CD4-positive, CD25-positive, alpha-beta regulatory T cell (primary cell): Measurements from ENCODE around the gene SYNE1. TPM values are rescaled to one million over a fixed set of nuclear protein-coding genes. Genes with fewer than 3 reads are reported as not detected.

ENCODE experiments used
- ATAC-seq, 2 donors: fragments of 150-1000 bp; cut with Tn5 transposase; one replicate each; pipeline ENCODE4 v1.10.0; 2021; ENCODE audit warnings: low read depth in 2 of 2, moderate number of reproducible peaks in 2 of 2, moderate library complexity in 1 of 2
- DNase-seq, 3 donors: peaks; one replicate each; pipeline versions ENCODE4 v3.0.0 to v3.0.0-alpha.2; 2012 to 2022; ENCODE audit warnings: mixed read lengths in 1 of 3
- H3K27ac ChIP-seq: one replicate; pipeline ENCODE4 v1.7.0; 2013; ENCODE audit warnings: mild to moderate bottlenecking, low read length; ENCODE audit not compliant: insufficient read depth, poor library complexity, severe bottlenecking
- H3K27me3 ChIP-seq: one replicate; pipeline ENCODE4 v1.7.0; 2013; ENCODE audit warnings: low read length; ENCODE audit not compliant: control insufficient read depth, insufficient read depth
- H3K36me3 ChIP-seq: one replicate; pipeline ENCODE4 v1.7.0; 2013; ENCODE audit warnings: mild to moderate bottlenecking, low read length, moderate library complexity; ENCODE audit not compliant: control insufficient read depth, insufficient read depth
- H3K4me1 ChIP-seq: 2 replicates; pipeline ENCODE4 v1.7.0; 2013; ENCODE audit warnings: mild to moderate bottlenecking, low read length; ENCODE audit not compliant: insufficient read depth, control insufficient read depth, poor library complexity, severe bottlenecking
- H3K4me3 ChIP-seq: one replicate; pipeline ENCODE4 v1.7.0; 2013; ENCODE audit warnings: low read depth, mild to moderate bottlenecking, low read length, moderate library complexity
- H3K9me3 ChIP-seq, 2 experiments: 1 replicate in 1 of 2; 2 replicates in 1 of 2; pipeline ENCODE4 v1.7.0; 2013; ENCODE audit warnings: low read length in 2 of 2, mild to moderate bottlenecking in 1 of 2, moderate library complexity in 1 of 2; ENCODE audit not compliant: control insufficient read depth in 2 of 2
- H3K27ac Mint-ChIP-seq, 3 donors: one replicate each; pipeline ENCODE4 v1.8.0; 2020 to 2022; ENCODE audit warnings: mild to moderate bottlenecking in 3 of 3, mixed read lengths in 3 of 3, moderate library complexity in 2 of 3
- H3K27me3 Mint-ChIP-seq: one replicate; pipeline ENCODE4 v1.8.0; 2022; ENCODE audit warnings: mild to moderate bottlenecking, mixed read lengths
- H3K36me3 Mint-ChIP-seq: one replicate; pipeline ENCODE4 v1.8.0; 2020; ENCODE audit warnings: mixed read lengths
- H3K4me1 Mint-ChIP-seq, 4 donors: one replicate each; pipeline ENCODE4 v1.8.0; 2020 to 2022; ENCODE audit warnings: mixed read lengths in 4 of 4, mild to moderate bottlenecking in 1 of 4
- H3K4me3 Mint-ChIP-seq, 4 donors: one replicate each; pipeline ENCODE4 v1.8.0; 2020 to 2022; ENCODE audit warnings: mild to moderate bottlenecking in 4 of 4, mixed read lengths in 4 of 4, moderate library complexity in 3 of 4
- H3K9me3 Mint-ChIP-seq, 7 donors: one replicate each; pipeline ENCODE4 v1.8.0; 2020 to 2022; ENCODE audit warnings: mixed read lengths in 7 of 7, mild to moderate bottlenecking in 3 of 7, moderate library complexity in 2 of 7
- polyA plus RNA-seq, 4 donors: library from polyadenylated mRNA; unstranded; fragments of 300-500 nt; fragmentation: Illumina TruSeq; gene quantifications; one replicate each; pipeline ENCODE4 v1.2.3, GENCODE V29; 2021
- total RNA-seq: library from RNA; stranded (reverse); gene quantifications from one replicate; pipeline ENCODE4 v1.2.3, GENCODE V29; 2022

SYNE1 gene
- total and polyA plus RNA-seq, 5 donors from 2014 or later, result 48.1 to 166 (median 57.3) TPM

DNA sequence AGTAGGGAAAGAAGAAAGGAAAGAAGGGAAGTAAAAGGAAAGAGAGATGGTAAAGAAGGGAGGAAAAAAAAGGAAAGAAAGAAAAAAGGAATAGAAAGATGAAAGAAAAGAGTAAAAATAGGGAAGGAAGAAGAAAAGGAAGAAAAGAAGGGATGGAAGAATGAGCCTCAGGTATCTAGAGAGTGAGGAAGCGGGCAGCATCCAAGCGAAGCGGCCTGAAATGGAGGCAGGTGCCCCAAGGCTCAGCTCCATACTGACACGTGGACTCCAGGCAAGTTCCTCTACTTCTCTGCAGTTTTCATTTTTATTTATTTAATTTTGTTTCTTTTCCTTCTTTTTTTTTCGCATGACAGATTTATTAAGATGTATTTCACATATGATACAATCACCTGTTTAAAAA is 456.6 kb downstream of the SYNE1 start:
- ATAC-seq (no peak), DNase-seq (no peak)
- Histone ChIP-seq H3K4me1 (peaks cover 48% of the 10 kb centered on the region), H3K27me3 (no peaks in the 10 kb centered on the region), H3K9me3 (no peaks in the 10 kb centered on the region), H3K36me3 (peaks cover 38% of the 10 kb centered on the region), H3K4me3 (no peak overlapping the region), H3K27ac (no peak overlapping the region)
- H3K27ac Mint-ChIP-seq, result peak overlapping the region; percentile 69 to 98 (median 96)
- H3K4me3 Mint-ChIP-seq, result peak overlapping the region; percentile 4 to 94 (median 84)
- H3K9me3 Mint-ChIP-seq, result peaks cover 0 to 2% (median 0%) of the 10 kb centered on the region in 7 donors
- H3K36me3 Mint-ChIP-seq, result peaks cover 25% of the 10 kb centered on the region
- H3K27me3 Mint-ChIP-seq, result no peaks in the 10 kb centered on the region
- peaks cover 26 to 64% (median 34%) of the 10 kb centered on the region in 4 donors for H3K4me1 Mint-ChIP-seq

DNA sequence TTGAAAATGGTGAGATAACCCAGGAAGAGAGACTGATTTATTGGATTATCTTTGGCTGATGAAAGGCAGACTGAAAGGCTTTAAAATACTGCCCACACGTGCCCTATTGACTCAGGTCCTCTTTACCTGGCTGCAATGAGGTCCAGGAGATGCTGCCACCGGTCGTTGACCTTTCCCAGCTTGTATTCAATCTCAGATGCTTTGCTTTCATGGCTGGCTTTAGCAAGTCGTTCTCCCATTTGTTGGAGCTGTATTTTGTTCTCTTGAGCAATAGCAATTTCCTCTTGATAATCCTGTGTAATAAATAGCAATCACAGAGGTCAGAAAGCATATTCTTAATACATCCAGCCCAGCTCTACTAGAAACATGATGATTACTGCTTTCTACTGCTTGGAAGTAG is 460.9 kb downstream of the SYNE1 start:
- H3K27ac Mint-ChIP-seq, result peak overlapping the region in 1 of 3 donors; percentile 61
- peaks cover 21 to 67% (median 49%) of the 10 kb centered on the region in 4 donors for H3K4me1 Mint-ChIP-seq
- H3K9me3 Mint-ChIP-seq, result no peaks in the 10 kb centered on the region
- peaks cover 40% of the 10 kb centered on the region for H3K4me1 ChIP-seq
- no peak overlapping the region for H3K4me3 ChIP-seq
- H3K9me3 ChIP-seq, result no peaks in the 10 kb centered on the region
- H3K27me3 Mint-ChIP-seq, result no peaks in the 10 kb centered on the region
- no peak for DNase-seq
- ATAC-seq, result no peak
- peaks cover 41% of the 10 kb centered on the region for H3K36me3 Mint-ChIP-seq
- peaks cover 71% of the 10 kb centered on the region for H3K36me3 ChIP-seq
- H3K4me3 Mint-ChIP-seq, result peak overlapping the region in 1 of 4 donors; percentile 58
- no peak overlapping the region for H3K27ac ChIP-seq
- no peaks in the 10 kb centered on the region for H3K27me3 ChIP-seq

DNA sequence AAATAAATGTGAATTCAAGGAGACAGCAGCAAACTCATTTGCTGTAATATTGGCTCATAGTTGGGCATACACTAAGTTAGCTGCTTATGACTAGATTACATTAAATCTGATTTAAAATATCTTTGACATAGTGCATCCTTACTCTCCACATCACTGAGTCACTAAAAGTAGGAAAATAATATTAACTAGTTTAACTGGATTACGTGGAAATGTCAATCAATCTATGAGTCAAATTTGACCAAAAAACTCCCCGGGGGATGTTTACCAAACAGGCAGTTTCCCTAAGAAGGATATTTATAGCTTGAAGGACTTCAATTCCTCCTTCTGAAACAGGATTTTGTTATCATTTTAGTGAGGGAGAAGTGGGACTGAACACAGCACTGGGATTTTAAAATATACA is 463.2 kb downstream of the SYNE1 start:
- H3K27ac ChIP-seq, result peak overlapping the region; percentile 91
- H3K9me3 ChIP-seq, result no peaks in the 10 kb centered on the region
- H3K4me1 Mint-ChIP-seq, result peaks cover 19 to 66% (median 51%) of the 10 kb centered on the region in 4 donors
- ATAC-seq, result no peak
- peaks cover 0 to 3% (median 0%) of the 10 kb centered on the region in 7 donors for H3K9me3 Mint-ChIP-seq
- H3K4me1 ChIP-seq, result peaks cover 45% of the 10 kb centered on the region
- peak overlapping the region in 2 of 4 donors; percentile 6 to 35 for H3K4me3 Mint-ChIP-seq
- H3K4me3 ChIP-seq, result peak overlapping the region; percentile 77
- H3K36me3 Mint-ChIP-seq, result peaks cover 44% of the 10 kb centered on the region
- peak overlapping the region; percentile 73 to 96 (median 78) for H3K27ac Mint-ChIP-seq
- peaks cover 73% of the 10 kb centered on the region for H3K36me3 ChIP-seq
- no peaks in the 10 kb centered on the region for H3K27me3 Mint-ChIP-seq
- no peaks in the 10 kb centered on the region for H3K27me3 ChIP-seq
- no peak for DNase-seq

DNA sequence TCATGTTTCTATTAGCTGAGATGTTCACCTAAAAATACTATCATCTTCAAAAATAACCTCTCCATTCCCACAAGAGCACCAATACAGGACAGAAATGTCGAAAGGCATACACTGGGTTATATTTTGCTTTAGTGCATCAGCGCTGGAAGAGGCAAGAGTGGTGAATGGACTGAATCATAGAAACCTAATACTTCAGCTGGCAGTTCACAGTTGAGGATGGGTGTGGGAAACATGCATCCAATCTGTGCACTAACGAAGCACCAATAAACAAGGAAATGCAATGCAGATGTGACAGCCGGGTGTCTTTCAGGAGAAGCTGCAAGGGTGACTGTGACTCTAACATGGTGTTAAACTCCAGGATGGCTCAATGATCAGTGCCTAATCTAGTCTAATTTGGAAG is 463.8 kb downstream of the SYNE1 start:
- DNase-seq (no peak), ATAC-seq (no peak)
- H3K4me3 ChIP-seq, result peak overlapping the region; percentile 77
- H3K27ac ChIP-seq, result peak overlapping the region; percentile 91
- peaks cover 45% of the 10 kb centered on the region for H3K4me1 ChIP-seq
- peaks cover 70% of the 10 kb centered on the region for H3K36me3 ChIP-seq
- H3K27me3 Mint-ChIP-seq, result no peaks in the 10 kb centered on the region
- peak overlapping the region; percentile 73 to 96 (median 78) for H3K27ac Mint-ChIP-seq
- H3K27me3 ChIP-seq, result no peaks in the 10 kb centered on the region
- peaks cover 19 to 66% (median 51%) of the 10 kb centered on the region in 4 donors for H3K4me1 Mint-ChIP-seq
- peaks cover 0 to 3% (median 0%) of the 10 kb centered on the region in 7 donors for H3K9me3 Mint-ChIP-seq
- H3K9me3 ChIP-seq, result no peaks in the 10 kb centered on the region
- H3K36me3 Mint-ChIP-seq, result peaks cover 46% of the 10 kb centered on the region
- peak overlapping the region in 3 of 4 donors; percentile 6 to 48 (median 22) for H3K4me3 Mint-ChIP-seq

DNA sequence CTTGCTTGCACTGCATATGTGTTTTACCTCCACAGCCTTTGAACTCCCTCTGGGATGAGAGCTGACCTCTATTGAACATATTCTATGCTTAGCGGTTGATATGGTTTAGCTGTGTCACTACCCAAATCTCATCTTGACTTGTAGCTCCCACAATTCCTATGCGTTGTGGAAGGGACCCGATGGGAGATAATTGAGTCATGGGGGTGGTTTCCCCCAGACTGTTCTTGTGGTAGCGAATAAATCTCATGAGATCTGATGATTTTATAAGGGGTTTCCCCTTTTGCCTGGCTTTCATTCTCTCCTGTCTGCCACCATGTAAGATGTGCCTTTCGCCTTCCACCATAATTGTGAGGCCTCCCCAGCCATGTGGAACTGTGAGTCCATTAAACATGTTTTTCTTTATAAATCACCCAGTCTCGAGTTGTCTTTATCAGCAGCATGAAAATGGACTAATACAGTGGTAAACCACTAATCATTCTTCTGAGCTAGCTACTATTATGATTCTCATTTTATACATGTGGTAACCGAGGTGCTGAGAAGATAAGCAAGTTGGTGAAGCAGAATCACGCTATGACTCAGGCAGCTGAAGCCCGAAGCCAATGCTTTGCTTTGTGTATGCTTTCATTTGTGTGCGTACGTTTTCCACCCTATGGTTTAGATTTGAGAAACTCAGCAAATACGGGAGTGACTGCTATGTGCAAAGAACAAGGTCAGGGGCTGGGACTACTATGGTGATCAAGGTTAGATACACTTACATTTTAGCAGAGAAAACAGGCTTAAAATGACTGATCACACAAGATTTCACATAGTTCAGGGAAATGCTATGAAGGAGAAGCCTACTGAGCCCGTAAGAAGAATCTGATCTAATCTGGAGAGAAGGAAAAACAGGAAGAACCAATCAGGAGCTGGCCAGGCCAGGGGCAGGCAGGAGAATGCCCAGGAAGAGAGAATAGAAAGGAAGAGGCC is 466.2 kb downstream of the SYNE1 start:
- H3K4me1 Mint-ChIP-seq, result peaks cover 19 to 66% (median 53%) of the 10 kb centered on the region in 4 donors
- Histone ChIP-seq H3K9me3 (no peaks in the 10 kb centered on the region), H3K4me3 (peak overlapping the region; percentile 77), H3K4me1 (peaks cover 45% of the 10 kb centered on the region), H3K27ac (peak overlapping the region; percentile 91), H3K27me3 (no peaks in the 10 kb centered on the region), H3K36me3 (peaks cover 71% of the 10 kb centered on the region)
- peak overlapping the region; percentile 65 to 86 (median 83) for H3K4me3 Mint-ChIP-seq
- ATAC-seq, result peak; percentile 93 to 94
- H3K27me3 Mint-ChIP-seq, result no peaks in the 10 kb centered on the region
- H3K9me3 Mint-ChIP-seq, result peaks cover 0 to 3% (median 0%) of the 10 kb centered on the region in 7 donors
- peak; percentile 44 to 90 (median 79) for DNase-seq
- peaks cover 50% of the 10 kb centered on the region for H3K36me3 Mint-ChIP-seq
- peak overlapping the region; percentile 94 to 99 (median 95) for H3K27ac Mint-ChIP-seq

DNA sequence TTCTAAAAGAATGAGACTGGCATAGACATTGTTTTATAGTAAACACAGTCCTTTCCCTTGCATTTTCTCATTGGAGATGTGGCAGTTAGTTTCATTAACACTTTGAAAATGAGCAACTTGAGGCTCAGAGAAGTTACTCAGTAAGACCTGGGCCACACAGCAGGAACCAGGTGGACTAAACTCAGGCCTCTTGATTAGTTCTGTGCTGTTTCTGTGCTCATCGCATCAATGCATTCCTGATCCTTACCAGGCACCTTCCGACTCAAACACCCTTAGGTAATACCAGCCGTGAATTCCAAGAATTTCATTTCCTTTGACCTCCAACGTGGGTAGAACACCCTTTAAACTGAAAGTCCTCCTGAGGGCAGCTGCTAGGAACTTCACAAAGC is 466.9 kb downstream of the SYNE1 start:
- DNase-seq, result no peak
- Mint-ChIP-seq H3K27ac (peak overlapping the region; percentile 94 to 99 (median 95)), H3K9me3 (peaks cover 0 to 3% (median 0%) of the 10 kb centered on the region in 7 donors), H3K36me3 (peaks cover 49% of the 10 kb centered on the region), H3K4me1 (peaks cover 19 to 63% (median 51%) of the 10 kb centered on the region in 4 donors), H3K27me3 (no peaks in the 10 kb centered on the region), H3K4me3 (peak overlapping the region in 3 of 4 donors; percentile 65 to 86 (median 85))
- ATAC-seq, result no peak
- Histone ChIP-seq H3K27ac (peak overlapping the region; percentile 91), H3K4me1 (peaks cover 45% of the 10 kb centered on the region), H3K36me3 (peaks cover 71% of the 10 kb centered on the region), H3K4me3 (peak overlapping the region; percentile 77), H3K27me3 (no peaks in the 10 kb centered on the region), H3K9me3 (no peaks in the 10 kb centered on the region)

DNA sequence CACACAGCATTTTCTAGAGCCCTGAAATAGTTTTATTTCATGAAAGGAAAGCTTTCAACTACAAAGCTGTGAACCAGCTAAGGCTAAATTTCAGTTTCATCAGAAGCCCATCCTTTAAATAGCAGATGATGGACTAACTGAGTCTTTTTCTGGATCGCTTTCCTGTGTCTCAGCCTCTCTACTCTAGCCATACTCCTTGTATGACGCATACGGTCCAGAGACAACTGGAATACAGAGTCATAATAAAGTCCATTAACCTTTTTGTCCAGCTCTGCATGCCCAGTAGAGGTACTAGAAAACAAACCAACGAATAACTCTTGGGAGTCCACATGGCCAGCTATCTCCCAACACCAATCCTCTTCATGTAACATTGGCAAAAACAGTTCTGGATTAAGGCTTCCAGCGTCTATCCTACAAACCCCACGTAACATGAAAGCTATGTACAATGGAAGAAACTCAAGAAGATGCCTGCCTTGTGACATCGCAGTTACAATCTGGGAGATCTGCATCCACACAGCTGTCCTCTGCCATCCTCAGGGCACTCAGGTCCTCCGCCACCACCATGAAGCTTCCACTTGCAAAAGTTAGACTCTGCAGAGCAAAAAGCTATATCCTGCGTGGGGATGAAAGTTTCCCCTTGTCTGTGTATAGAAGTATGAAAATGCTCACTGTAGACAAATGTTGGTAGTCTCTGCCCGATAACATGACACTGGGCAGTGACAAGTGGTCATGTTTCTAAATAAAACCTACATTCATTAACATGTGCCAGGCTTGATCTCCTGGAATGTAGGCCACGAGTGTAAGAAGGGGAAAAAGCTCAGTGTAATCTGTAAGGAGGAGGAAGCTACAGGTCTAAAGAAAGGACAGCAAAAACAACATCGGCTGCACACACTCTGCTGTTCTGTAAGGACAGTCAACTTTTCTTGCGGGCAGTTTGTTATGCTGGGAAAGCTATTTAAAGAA is 469.2 kb downstream of the SYNE1 start:
- Histone ChIP-seq H3K9me3 (no peaks in the 10 kb centered on the region), H3K27me3 (no peaks in the 10 kb centered on the region), H3K36me3 (peaks cover 71% of the 10 kb centered on the region), H3K27ac (no peak overlapping the region), H3K4me3 (no peak overlapping the region), H3K4me1 (peaks cover 31% of the 10 kb centered on the region)
- Mint-ChIP-seq H3K9me3 (peaks cover 0 to 3% (median 0%) of the 10 kb centered on the region in 7 donors), H3K27me3 (no peaks in the 10 kb centered on the region), H3K4me3 (no peak overlapping the region), H3K4me1 (peaks cover 9 to 51% (median 36%) of the 10 kb centered on the region in 4 donors), H3K27ac (peak overlapping the region in 2 of 3 donors; percentile 49 to 84), H3K36me3 (peaks cover 44% of the 10 kb centered on the region)
- DNase-seq (no peak), ATAC-seq (no peak)
